GM19324 (cell line): ENCODE measurements around the gene CA14.
"Not testable (repeated sequence)": the region's sequence is repeated elsewhere in the genome, so short reads cannot be mapped to it uniquely, and the experiment has no call there.

Experiments used
- ATAC-seq: cut with Tn5 transposase; IDR thresholded peaks from one replicate; pipeline ENCODE4 v1.9.1; 2021; ENCODE audit warnings: mild to moderate bottlenecking, moderate library complexity; ENCODE audit not compliant: unreplicated experiment, low FRiP score

CA14 gene

DNA sequence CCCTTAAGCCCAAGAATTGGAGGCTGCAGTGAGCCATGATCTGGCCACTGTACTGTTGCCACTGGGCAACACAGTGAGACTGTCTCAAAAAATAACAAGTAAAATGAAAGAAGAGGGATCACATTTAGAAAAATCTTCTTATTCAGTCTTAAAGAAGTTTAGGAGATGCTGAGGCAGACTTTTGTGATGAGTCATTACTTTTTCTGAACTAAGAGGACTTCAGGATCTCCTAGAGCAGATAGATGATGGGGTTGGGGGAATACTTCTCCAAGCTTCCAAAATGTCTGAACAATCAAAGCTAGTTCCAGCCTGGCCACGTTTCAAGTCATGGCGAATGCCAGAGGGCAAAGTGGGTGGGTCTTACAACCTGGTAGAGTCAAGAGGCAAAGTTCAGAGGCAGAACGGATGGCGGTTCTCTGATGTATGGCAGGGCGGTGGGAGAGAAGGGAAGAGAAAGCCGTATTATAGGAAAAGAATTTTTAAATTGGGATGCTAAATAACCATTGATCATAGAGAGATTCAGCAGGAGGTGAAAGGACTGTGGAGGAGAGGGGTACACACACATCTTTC is 22.6 kb downstream of the CA14 start:
- ATAC-seq = no peak

DNA sequence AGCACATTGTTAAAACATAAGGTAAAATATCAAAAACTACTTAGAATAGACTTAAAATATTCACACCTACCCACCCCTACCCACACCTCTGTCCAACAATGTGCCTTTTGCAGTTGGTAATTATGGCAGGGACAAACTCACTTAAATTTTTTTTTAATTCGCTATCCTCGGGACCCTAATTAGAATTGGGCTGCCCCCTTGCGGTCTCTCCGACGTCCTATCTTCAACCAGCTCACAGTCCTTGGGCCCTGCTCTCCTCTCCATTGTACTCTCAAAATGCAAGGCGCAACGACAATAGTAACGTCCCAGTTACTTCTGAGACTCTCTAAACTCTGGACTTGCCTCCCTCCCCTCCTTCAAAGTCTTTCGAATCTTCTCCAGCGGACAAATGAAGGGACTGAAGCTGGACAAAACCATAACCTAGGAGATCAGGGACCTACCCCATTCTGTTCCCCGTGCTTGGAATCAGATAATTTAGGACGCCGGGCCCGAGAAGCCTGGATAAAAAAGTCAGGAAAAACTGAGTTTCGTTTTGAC is 23.7 kb downstream of the CA14 start:
- no peak for ATAC-seq

GRCh38 chr1:150281758-150282557 is 24.4 kb downstream of the CA14 start, which contains the start of gene CIART:
CIART (plus strand) TSS chr1:150282554; CDS start chr1:150283268, 714 bp downstream.
- ATAC-seq = peak; percentile 77

- no peak for ATAC-seq
Measured at GRCh38 chr1:150282558-150282958, 25.0 kb downstream of the CA14 start.

DNA sequence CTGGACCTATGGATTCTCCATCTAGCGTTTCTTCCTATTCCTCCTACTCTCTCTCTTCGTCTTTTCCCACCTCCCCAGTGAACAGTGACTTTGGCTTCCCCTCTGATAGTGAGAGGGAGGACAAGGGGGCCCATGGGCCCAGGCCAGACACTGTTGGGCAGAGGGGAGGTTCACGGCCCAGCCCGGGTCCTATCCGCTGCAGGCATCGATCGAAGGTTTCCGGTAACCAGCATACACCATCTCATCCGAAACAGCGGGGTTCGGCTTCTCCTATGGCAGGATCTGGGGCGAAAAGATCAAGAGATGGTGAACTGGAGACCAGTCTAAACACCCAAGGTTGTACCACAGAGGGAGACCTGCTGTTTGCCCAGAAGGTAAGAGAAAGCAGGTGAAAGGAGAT is 25.7 kb downstream of the CA14 start:
- no peak for ATAC-seq

- ATAC-seq = no peak
Measured at GRCh38 chr1:150288382-150288781, 30.8 kb downstream of the CA14 start.

- ATAC-seq = no peak
Measured at GRCh38 chr1:150288822-150289221, 31.2 kb downstream of the CA14 start.

DNA sequence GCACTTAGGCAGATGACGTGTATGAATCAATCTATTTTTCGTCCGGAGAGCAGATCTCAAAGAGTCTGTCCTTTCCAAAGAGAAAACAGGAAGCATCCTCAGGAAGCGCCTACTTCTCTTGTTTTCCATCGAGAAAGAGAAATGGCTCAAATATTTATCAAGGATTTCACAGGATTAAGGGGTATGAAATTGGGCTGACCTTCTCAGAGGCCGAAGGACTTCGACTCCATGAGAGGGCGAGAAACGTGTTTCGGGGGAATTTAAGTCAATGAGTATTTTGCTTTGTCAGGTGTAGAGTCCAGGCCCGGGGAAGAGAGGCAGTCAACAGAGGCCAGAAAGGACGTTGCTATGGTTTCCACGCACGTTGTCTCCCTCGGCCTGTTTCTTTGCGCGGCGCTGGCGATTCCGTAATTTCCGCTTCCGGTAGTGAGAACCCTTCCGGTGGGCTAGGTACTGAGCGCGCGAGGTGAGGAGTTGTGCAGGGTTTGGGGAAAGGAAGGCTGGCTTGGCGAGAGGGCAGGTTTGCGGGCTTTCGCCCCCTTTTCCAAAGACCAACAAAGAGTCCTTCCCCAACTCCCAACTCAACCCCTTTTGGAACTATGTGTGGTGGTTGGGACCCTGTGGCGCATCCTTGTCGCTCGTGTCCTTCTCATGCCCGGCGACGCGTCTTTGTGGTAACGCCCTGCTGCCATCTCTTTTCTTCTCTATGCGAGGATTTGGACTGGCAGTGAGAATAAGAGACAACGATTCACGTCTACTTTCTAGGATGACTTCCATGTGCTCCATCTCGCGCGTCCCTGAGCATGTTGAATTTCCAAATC is 36.1 kb downstream of the CA14 start, which contains the start of gene MRPS21:
Gene MRPS21 (plus strand): TSS at position 429 of the 821 bp plus-strand sequence. CDS start 506 bp downstream, outside the sequence.
- peak; percentile 82 for ATAC-seq

GRCh38 chr1:150295476-150295875 is 37.9 kb downstream of the CA14 start:
- ATAC-seq = no peak

DNA sequence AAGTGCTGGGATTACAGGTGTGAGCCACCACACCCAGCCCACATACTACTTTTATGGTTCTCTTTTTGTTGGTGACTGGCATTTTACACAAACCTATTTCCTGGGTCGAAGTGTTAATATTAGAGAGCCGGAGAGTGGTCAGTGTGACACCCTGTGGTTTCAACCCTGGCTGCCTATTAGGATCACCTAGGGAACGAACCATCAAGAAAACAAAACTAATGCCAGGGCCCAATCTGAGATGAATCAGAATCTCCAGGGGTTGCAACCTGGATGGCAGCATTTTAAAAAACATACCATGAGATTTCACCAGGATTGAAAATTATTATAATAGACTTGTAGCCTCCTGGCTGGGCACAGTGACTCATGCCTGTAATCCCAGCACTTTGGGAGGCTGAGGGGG is 42.1 kb downstream of the CA14 start:
- no peak for ATAC-seq

DNA sequence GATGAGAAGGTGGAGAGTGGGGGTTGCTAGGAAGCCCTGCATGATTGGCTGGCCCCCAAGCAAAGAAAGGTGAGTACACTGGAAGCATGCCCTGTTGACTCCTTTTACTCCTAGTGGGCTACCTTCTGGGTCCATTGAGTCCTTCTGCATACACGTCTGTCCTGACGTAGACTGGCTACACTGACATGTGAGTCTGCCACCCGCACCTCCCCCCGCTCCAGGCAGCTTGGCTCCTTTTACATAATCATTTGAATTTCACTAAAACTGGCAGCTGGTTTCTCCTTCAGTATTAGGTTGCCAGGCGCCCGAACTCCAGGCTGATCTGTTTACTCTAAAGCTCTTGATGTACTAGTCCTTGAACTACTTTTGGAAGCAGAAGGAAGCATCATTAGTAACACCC is 44.8 kb downstream of the CA14 start:
- ATAC-seq = no peak

DNA sequence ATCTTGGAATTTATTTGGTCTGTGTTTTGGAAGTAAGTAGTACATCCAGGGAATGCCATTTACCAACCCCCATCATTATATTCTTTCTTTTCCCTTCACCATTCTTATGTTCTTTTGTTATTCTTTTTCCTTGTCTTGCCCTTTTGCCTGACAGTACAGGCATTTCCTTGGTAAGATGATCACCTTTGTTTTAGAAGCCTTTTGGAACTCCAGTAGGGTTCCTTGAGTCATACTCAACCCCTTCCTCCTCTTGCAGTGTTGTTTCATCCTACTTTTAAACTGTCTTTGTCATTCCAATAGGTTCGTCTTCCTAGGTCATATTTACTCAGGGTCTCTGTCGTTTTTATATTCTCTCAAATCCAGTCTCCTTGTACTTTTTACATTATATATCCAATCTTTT is 45.3 kb downstream of the CA14 start:
- no peak for ATAC-seq

- ATAC-seq = not testable (repeated sequence)
Measured at GRCh38 chr1:150308585-150308984, 51.0 kb downstream of the CA14 start.

DNA sequence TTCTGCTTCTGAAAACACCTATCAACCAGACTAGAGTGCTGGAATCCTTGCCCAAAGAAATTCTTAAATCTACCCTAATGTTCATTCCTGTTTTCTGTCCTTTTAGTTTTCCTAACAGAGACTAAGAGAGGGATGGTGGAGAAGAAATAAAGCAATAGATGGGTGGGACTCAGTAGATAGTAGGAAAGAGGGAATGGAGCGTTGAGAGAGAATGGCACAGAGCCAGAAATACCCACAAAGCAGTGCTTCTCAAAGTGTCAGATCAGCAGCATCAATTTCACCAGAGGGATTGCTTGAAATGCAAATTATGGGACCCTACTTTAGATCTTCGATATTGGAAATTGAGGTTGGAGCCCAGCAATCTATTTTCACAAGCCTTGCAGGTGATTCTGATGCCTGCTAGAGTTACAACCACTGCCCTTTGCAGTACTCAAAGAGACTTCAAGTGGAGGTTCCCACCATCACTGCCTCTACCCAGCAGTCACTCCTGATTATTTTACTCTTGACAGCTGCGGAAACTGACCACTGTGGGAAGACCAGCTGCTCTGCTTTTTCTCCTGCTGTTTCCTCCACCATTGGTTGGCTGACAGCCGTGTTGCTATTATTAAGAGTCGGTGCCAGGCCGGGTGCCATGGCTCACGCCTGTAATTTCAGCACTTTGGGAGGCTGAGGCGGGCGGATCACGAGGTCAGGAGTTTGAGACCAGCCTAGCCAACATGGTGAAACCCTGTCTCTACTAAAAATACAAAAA is 52.4 kb downstream of the CA14 start:
- no peak for ATAC-seq

- no peak for ATAC-seq
Measured at GRCh38 chr1:150311762-150312161, 54.2 kb downstream of the CA14 start.
